Endothelial cell of umbilical vein (primary cell): ENCODE data around the gene NEURL2. TPM values are rescaled to one million over a fixed set of nuclear protein-coding genes. Genes with fewer than 3 reads are reported as not detected.

Experiments
- BruUV-seq: library from RNA; stranded (reverse); fragments of 400-500 nt; replicated peaks from 2 replicates; lab custom pipeline; 2021; lab: Mats Ljungman, UMichigan
- CTCF ChIA-PET: fragments of 300-600, 350-600 bp; sonication (Branson Sonifier 250); formaldehyde crosslinking; loops from one replicate; lab custom pipeline; 2021; ENCODE audit warnings: antibody characterized with exemption, inconsistent platforms; lab: Charles Lee
- POLR2A ChIA-PET: fragments of 300-600, 350-600 bp; sonication (Branson Sonifier 250); formaldehyde crosslinking; loops from one replicate; lab custom pipeline; 2021; ENCODE audit warnings: antibody characterized with exemption, inconsistent platforms; lab: Charles Lee
- DNase-seq: peaks from one replicate; pipeline ENCODE4 v3.0.0-alpha.2; 2011; ENCODE audit warnings: low read depth, low spot score
- FAIRE-seq: peaks from 2 replicates; lab custom pipeline; 2011; peaks lifted over from hg19 to GRCh38; lab: Jason Lieb, UNC
- H2AFZ ChIP-seq: 2 replicates; pipeline ENCODE4 v1.6.0; 2012; ENCODE audit warnings: low read depth, low read length, control low read depth, inconsistent platforms
- H3K27ac ChIP-seq: 2 replicates; pipeline ENCODE4 v1.5.1; 2011; ENCODE audit warnings: low read depth, mild to moderate bottlenecking, control low read depth, low read length, moderate library complexity; ENCODE audit not compliant: insufficient read depth
- H3K27me3 ChIP-seq, 2 experiments: 2 replicates each; pipeline versions ENCODE4 v1.6.0 to v1.6.1; 2011; ENCODE audit warnings: low read length in 2 of 2, mixed read lengths in 1 of 2; ENCODE audit not compliant: control insufficient read depth in 2 of 2, insufficient read depth in 2 of 2
- H3K36me3 ChIP-seq, 2 experiments: 2 replicates in 1 of 2; 3 replicates in 1 of 2; pipeline ENCODE4 v1.5.1; 2011; ENCODE audit warnings: low read length in 2 of 2, mild to moderate bottlenecking in 1 of 2, moderate library complexity in 1 of 2; ENCODE audit not compliant: control insufficient read depth in 2 of 2, insufficient read depth in 2 of 2; ENCODE audit errors: extremely low read depth in 1 of 2
- H3K4me1 ChIP-seq: 3 replicates; pipeline ENCODE4 v1.5.1; 2011; ENCODE audit warnings: mild to moderate bottlenecking, low read length; ENCODE audit not compliant: control insufficient read depth, insufficient read depth; ENCODE audit errors: extremely low read depth
- H3K4me2 ChIP-seq: 2 replicates; pipeline ENCODE4 v1.6.1; 2011; ENCODE audit warnings: low read length, control low read depth, mixed read lengths; ENCODE audit not compliant: insufficient read depth
- H3K4me3 ChIP-seq, 3 experiments: fragments of 200-600 bp in 1 of 3; sonication (generic), shearing (Covaris generic) in 1 of 3; replicated peaks in 1 of 3; 2 replicates each; pipeline ENCODE4 v1.5.1; 2011 to 2016; ENCODE audit warnings: control low read depth in 3 of 3, low read length in 3 of 3, mild to moderate bottlenecking in 2 of 3, inconsistent platforms in 1 of 3, low read depth in 1 of 3, moderate library complexity in 1 of 3; ENCODE audit not compliant: insufficient read depth in 1 of 3
- H3K79me2 ChIP-seq: 2 replicates; pipeline ENCODE4 v1.6.0; 2012; ENCODE audit warnings: low read length, inconsistent platforms; ENCODE audit not compliant: control insufficient read depth, insufficient read depth
- H3K9ac ChIP-seq: replicated peaks from 2 replicates; pipeline ENCODE3; 2011; ENCODE audit warnings: low read length, control low read depth; ENCODE audit not compliant: insufficient read depth; ENCODE audit errors: extremely low read depth
- H3K9me1 ChIP-seq: replicated peaks from 3 replicates; pipeline ENCODE4 v1.6.0; 2011; ENCODE audit warnings: mild to moderate bottlenecking, low read length; ENCODE audit not compliant: control insufficient read depth, insufficient read depth; ENCODE audit errors: extremely low read depth
- H3K9me3 ChIP-seq: replicated peaks from 2 replicates; pipeline ENCODE4 v1.5.1; 2012; ENCODE audit warnings: low read length, inconsistent platforms; ENCODE audit not compliant: control insufficient read depth, insufficient read depth
- H4K20me1 ChIP-seq: replicated peaks from 2 replicates; pipeline ENCODE3; 2011; ENCODE audit warnings: mild to moderate bottlenecking, low read length; ENCODE audit not compliant: control insufficient read depth, insufficient read depth; ENCODE audit errors: extremely low read depth
- CTCF ChIP-seq, 2 donors: IDR thresholded peaks; 1 replicate in 1 of 2; 2 replicates in 1 of 2; pipeline ENCODE4 v1.5.1; 2011; ENCODE audit warnings: low read length in 2 of 2, mild to moderate bottlenecking in 2 of 2, moderate library complexity in 2 of 2, control low read depth in 1 of 2, inconsistent platforms in 1 of 2, low read depth in 1 of 2; ENCODE audit not compliant: insufficient read depth in 1 of 2; ENCODE audit errors: extremely low read depth in 1 of 2
- FOS ChIP-seq: IDR thresholded peaks from 2 replicates; pipeline ENCODE4 v1.6.1; 2011; ENCODE audit warnings: mild to moderate bottlenecking, low read length, moderate library complexity, borderline replicate concordance; ENCODE audit not compliant: insufficient read depth
- JUN ChIP-seq: IDR thresholded peaks from 2 replicates; pipeline ENCODE4 v1.6.1; 2011; ENCODE audit warnings: borderline replicate concordance, low read depth; ENCODE audit not compliant: insufficient read length, insufficient read depth
- MAX ChIP-seq: IDR thresholded peaks from 2 replicates; pipeline ENCODE4 v1.6.1; 2011; ENCODE audit not compliant: insufficient read depth, insufficient read length
- MYC ChIP-seq: IDR thresholded peaks from one replicate; pipeline ENCODE4 v1.6.1; 2011; ENCODE audit warnings: mild to moderate bottlenecking, low read depth, low read length
- POLR2A ChIP-seq: IDR thresholded peaks from 2 replicates; pipeline ENCODE4 v1.6.1; 2012; ENCODE audit warnings: low read depth, mild to moderate bottlenecking, control low read depth, low read length
- POLR2AphosphoS5 ChIP-seq: IDR thresholded peaks from 2 replicates; pipeline ENCODE4 v1.6.1; 2012; ENCODE audit warnings: low read depth, mild to moderate bottlenecking, control low read depth, low read length, moderate library complexity; ENCODE audit not compliant: insufficient read depth
- dilution Hi-C: fragments of 300-500 bp; cut with MboI; formaldehyde crosslinking; loops from one replicate; pipeline ENCODE4 v1.15.0; 2019; ENCODE audit warnings: low sequenced_read_pairs; ENCODE audit not compliant: extremely low pct_ligation_motif_present
- intact Hi-C: fragments of 100-400 bp; cut with micrococcal nuclease; formaldehyde crosslinking; loops from one replicate; pipeline ENCODE4 v1.10.0; 2022
- polyA plus RNA-seq, 4 experiments: library from polyadenylated mRNA; depleted of rRNA in 3 of 4; stranded (reverse) in 3 of 4; unstranded in 1 of 4; fragments of >200 nt; gene quantifications; 2 replicates each; pipeline versions ENCODE4 v1.2.1 to v1.2.3, GENCODE V29; 2011 to 2012; ENCODE audit warnings: missing spikeins in 1 of 4
- total RNA-seq: library from RNA; stranded (reverse); gene quantifications from 2 replicates; pipeline ENCODE4 v1.2.3, GENCODE V29; 2021

NEURL2 gene
- total and polyA plus RNA-seq, 2 donors (not counting 3 experiments of a cell fraction or from before 2014, with no cell fraction given) = 2.8 to 5.4 TPM

- TF ChIP-seq CTCF (IDR thresholded peaks at IDR 0.05; ENCODE audit: extremely low read depth in 1 of 2, insufficient read depth in 1 of 2, low read depth in 1 of 2, low read length in 2 of 2) = no peak
- no peak for TF ChIP-seq JUN
- TF ChIP-seq POLR2A = no peak
- TF ChIP-seq MYC = no peak
- no peaks in the 10 kb centered on the region for H3K9me1 ChIP-seq
- POLR2A ChIA-PET = no interaction called here
- peaks cover 19 to 58% of the 10 kb centered on the region in 2 experiments for H3K36me3 ChIP-seq
- DNase-seq (no peak), FAIRE-seq (no peak)
- H3K79me2 ChIP-seq = peaks cover 11% of the 10 kb centered on the region
- H3K27me3 ChIP-seq = no peaks in the 10 kb centered on the region
- intact Hi-C loops (no loop called here), dilution Hi-C loops (no loop called here)
- BruUV-seq = no TSS peak
- no peak overlapping the region for H3K4me2 ChIP-seq
- H3K9me3 ChIP-seq = no peaks in the 10 kb centered on the region
- H4K20me1 ChIP-seq = no peaks in the 10 kb centered on the region
- no peak overlapping the region for H3K27ac ChIP-seq
- no peak overlapping the region for H3K9ac ChIP-seq
- H3K4me3 ChIP-seq = no peak overlapping the region
- CTCF ChIA-PET = interaction anchor here (0.8 to 0.9 kb wide), 2 partner anchors 21 to 30 kb away, joined by 3 read pairs; no protein-coding TSS in a partner anchor
- H3K4me1 ChIP-seq = peaks cover 5% of the 10 kb centered on the region
- H2AFZ ChIP-seq = no peak overlapping the region
Measured at GRCh38 chr20:45940469-45940868, 49.5 kb upstream of the NEURL2 start.

- H3K4me3 ChIP-seq = no peak overlapping the region
- no peak overlapping the region for H3K27ac ChIP-seq
- H3K27me3 ChIP-seq = no peaks in the 10 kb centered on the region
- H3K79me2 ChIP-seq = peaks cover 11% of the 10 kb centered on the region
- H3K9me1 ChIP-seq = no peaks in the 10 kb centered on the region
- BruUV-seq = no TSS peak
- H3K9me3 ChIP-seq = no peaks in the 10 kb centered on the region
- dilution Hi-C loops (no loop called here), intact Hi-C loops (no loop called here)
- FAIRE-seq (no peak), DNase-seq (no peak)
- H3K4me2 ChIP-seq = no peak overlapping the region
- TF ChIP-seq POLR2A (no peak), POLR2AphosphoS5 (no peak), FOS (no peak), MAX (no peak)
- no peak overlapping the region for H2AFZ ChIP-seq
- CTCF ChIA-PET = interaction anchor here (0.8 to 0.9 kb wide), 2 partner anchors 22 to 30 kb away, joined by 3 read pairs; no protein-coding TSS in a partner anchor
- peaks cover 5% of the 10 kb centered on the region for H3K4me1 ChIP-seq
- no peak overlapping the region for H3K9ac ChIP-seq
- peaks cover 17 to 53% of the 10 kb centered on the region in 2 experiments for H3K36me3 ChIP-seq
- POLR2A ChIA-PET = no interaction called here
- no peaks in the 10 kb centered on the region for H4K20me1 ChIP-seq
Measured at GRCh38 chr20:45940053-45940452, 49.0 kb upstream of the NEURL2 start.
